ENCODE measurements around the gene RPL18A. TPM values are rescaled to one million over a fixed set of nuclear protein-coding genes. Genes with fewer than 3 reads are reported as not detected.

Gene RPL18A
- polyA plus RNA-seq, 2 of the 4 experiments (the other 2 are of a cell fraction): 696 to 1,807 TPM

DNA sequence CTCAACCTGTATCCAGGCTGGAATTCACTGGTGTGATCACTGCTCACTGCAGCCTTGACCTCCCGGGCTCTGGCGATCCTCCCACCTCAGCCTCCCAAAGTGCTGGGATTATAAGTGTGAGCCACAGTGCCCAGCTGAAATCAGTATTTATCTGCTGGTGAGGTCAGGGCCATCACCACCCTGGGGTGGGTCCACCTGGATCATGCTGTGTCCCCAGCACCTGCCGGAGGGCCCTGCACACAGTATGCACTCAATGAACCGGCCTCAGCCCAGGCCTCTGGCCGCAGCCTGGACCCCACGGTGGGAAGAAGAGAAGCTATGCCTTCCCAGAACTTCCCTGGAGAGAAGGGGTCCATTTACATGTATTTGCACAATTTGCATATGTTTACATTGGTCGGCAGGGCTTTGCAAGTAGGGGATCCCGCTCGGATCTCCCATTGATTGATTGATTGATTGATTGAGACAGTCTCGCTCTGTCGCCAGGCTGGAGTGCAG, 9.5 kb downstream of the RPL18A start:
- ATAC-seq: no peak
- WGBS (ENCODE audit: missing lambda C conversion rate): 73% methylated on average over 7 of the region's 11 CpGs
- H3K4me1 ChIP-seq: peaks cover 14% of the 10 kb centered on the region; the same call in 2 of the 3 replicates
- ChIA-PET CTCF (interaction anchor here (0.6 to 10.9 kb wide), 9 partner anchors 8 to 189 kb away, joined by 3 to 295 read pairs (median 9); partner anchors contain the start of gene CCDC124), POLR2A (interaction anchor here (1.9 kb wide), 1 partner anchor 64 kb away, joined by 22 read pairs; the partner anchor contains the start of gene CCDC124)
- TF ChIP-seq MYC (IDR thresholded peaks at IDR 0.05; ENCODE audit: borderline replicate concordance, low read length): no peak
- no peak for TF ChIP-seq BCL3 (IDR thresholded peaks at IDR 0.05)
- TF ChIP-seq HMGXB4 (CRISPR knock-in tag; IDR thresholded peaks at IDR 0.05; ENCODE audit: borderline replicate concordance): no peak
- TF ChIP-seq NR3C1 (IDR thresholded peaks at IDR 0.05): no peak
- TF ChIP-seq, protein P1, sequence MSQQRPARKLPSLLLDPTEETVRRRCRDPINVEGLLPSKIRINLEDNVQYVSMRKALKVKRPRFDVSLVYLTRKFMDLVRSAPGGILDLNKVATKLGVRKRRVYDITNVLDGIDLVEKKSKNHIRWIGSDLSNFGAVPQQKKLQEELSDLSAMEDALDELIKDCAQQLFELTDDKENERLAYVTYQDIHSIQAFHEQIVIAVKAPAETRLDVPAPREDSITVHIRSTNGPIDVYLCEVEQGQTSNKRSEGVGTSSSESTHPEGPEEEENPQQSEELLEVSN (IDR thresholded peaks at IDR 0.05; ENCODE audit: borderline replicate concordance, low read depth): no peak
- no peak for TF ChIP-seq MAFK (IDR thresholded peaks at IDR 0.05; ENCODE audit: partially characterized antibody)
- no peak for TF ChIP-seq HEYL (CRISPR knock-in tag; IDR thresholded peaks at IDR 0.05)
- TF ChIP-seq EP300 (IDR thresholded peaks at IDR 0.05): no peak
- TF ChIP-seq MAZ (IDR thresholded peaks at IDR 0.05; ENCODE audit: borderline replicate concordance, low read depth, low read length): no peak
- no peak for TF ChIP-seq FOXS1 (CRISPR knock-in tag; IDR thresholded peaks at IDR 0.05)
- TF ChIP-seq NFE2L2 (conservative IDR thresholded peaks at IDR 0.05; ENCODE audit: low read length): no peak
- TF ChIP-seq RNF2 (IDR thresholded peaks at IDR 0.05; ENCODE audit: borderline replicate concordance, low read depth): no peak
- TF ChIP-seq, protein P2, sequence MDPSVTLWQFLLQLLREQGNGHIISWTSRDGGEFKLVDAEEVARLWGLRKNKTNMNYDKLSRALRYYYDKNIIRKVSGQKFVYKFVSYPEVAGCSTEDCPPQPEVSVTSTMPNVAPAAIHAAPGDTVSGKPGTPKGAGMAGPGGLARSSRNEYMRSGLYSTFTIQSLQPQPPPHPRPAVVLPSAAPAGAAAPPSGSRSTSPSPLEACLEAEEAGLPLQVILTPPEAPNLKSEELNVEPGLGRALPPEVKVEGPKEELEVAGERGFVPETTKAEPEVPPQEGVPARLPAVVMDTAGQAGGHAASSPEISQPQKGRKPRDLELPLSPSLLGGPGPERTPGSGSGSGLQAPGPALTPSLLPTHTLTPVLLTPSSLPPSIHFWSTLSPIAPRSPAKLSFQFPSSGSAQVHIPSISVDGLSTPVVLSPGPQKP (IDR thresholded peaks at IDR 0.05; ENCODE audit: low read depth, low read length): no peak
- TF ChIP-seq EHMT2 (IDR thresholded peaks at IDR 0.05; ENCODE audit: low read depth): no peak
- no peak for TF ChIP-seq POLR2A (IDR thresholded peaks at IDR 0.05; ENCODE audit: low read length)
- TF ChIP-seq HOXB13 (CRISPR knock-in tag; IDR thresholded peaks at IDR 0.05; ENCODE audit: low read depth): no peak
- TF ChIP-seq, protein P3, sequence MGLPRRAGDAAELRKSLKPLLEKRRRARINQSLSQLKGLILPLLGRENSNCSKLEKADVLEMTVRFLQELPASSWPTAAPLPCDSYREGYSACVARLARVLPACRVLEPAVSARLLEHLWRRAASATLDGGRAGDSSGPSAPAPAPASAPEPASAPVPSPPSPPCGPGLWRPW (IDR thresholded peaks at IDR 0.05): no peak
- no peak overlapping the region for H3K27ac ChIP-seq
- FAIRE-seq: no peak
- DNase-seq (ENCODE audit: low read depth in 1 of 2, low spot score in 1 of 2): no peak
- H3K4me3 ChIP-seq: no peak overlapping the region
- H3K4me2 ChIP-seq: no peak overlapping the region
- H3K9me3 ChIP-seq: no peaks in the 10 kb centered on the region

GRCh38 chr19:17871032-17871877, 11.5 kb downstream of the RPL18A start:
- H3K27ac ChIP-seq: no peak overlapping the region
- 54% methylated on average over 9 of the region's 10 CpGs for WGBS (ENCODE audit: missing lambda C conversion rate)
- ChIA-PET POLR2A (interaction anchor here (0.6 to 2.8 kb wide), 5 partner anchors 10 to 62 kb away, joined by 3 to 22 read pairs (median 5); partner anchors contain the start of genes CCDC124 and RPL18A), CTCF (interaction anchor here (0.6 to 10.9 kb wide), 22 partner anchors 8 to 1145 kb away, joined by 3 to 295 read pairs (median 6); partner anchors contain the start of genes CCDC124 and RPL18A)
- FAIRE-seq (no peak), ATAC-seq (no peak), DNase-seq (ENCODE audit: low read depth in 1 of 2, low spot score in 1 of 2) (no peak)
- H3K9me3 ChIP-seq: no peaks in the 10 kb centered on the region
- H3K4me1 ChIP-seq: no peaks in the 10 kb centered on the region; the same call in 1 of the 3 replicates
- no peak overlapping the region for H3K4me3 ChIP-seq
- H3K4me2 ChIP-seq: no peak overlapping the region
- TF ChIP-seq MAZ (IDR thresholded peaks at IDR 0.05; ENCODE audit: borderline replicate concordance, low read depth, low read length) (no peak), JUNB (IDR thresholded peaks at IDR 0.05) (no peak), RARB (CRISPR knock-in tag; IDR thresholded peaks at IDR 0.05) (no peak), ZC3H11A (IDR thresholded peaks at IDR 0.05) (no peak), CHD2 (IDR thresholded peaks at IDR 0.05; ENCODE audit: low read length, partially characterized antibody) (no peak), FOSB (CRISPR knock-in tag; IDR thresholded peaks at IDR 0.05) (no peak), RCOR1 (IDR thresholded peaks at IDR 0.05; ENCODE audit: low read depth, low read length) (no peak)
- TF ChIP-seq, protein P2 (IDR thresholded peaks at IDR 0.05; ENCODE audit: low read depth, low read length): no peak
